A375 (cell line): ENCODE data around the gene POFUT2. TPM values are rescaled to one million over a fixed set of nuclear protein-coding genes. Genes with fewer than 3 reads are reported as not detected.

Experiments
- total RNA-seq: library from RNA; depleted of rRNA; stranded (reverse); fragments of >200 nt; shearing (Covaris generic); gene quantifications from 2 replicates; pipeline ENCODE4 v1.2.3, GENCODE V29; 2014; rRNA removed

The POFUT2 gene, protein sequence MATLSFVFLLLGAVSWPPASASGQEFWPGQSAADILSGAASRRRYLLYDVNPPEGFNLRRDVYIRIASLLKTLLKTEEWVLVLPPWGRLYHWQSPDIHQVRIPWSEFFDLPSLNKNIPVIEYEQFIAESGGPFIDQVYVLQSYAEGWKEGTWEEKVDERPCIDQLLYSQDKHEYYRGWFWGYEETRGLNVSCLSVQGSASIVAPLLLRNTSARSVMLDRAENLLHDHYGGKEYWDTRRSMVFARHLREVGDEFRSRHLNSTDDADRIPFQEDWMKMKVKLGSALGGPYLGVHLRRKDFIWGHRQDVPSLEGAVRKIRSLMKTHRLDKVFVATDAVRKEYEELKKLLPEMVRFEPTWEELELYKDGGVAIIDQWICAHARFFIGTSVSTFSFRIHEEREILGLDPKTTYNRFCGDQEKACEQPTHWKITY
- total RNA-seq = 21.7 and 24.9 TPM in 2 replicates

DNA sequence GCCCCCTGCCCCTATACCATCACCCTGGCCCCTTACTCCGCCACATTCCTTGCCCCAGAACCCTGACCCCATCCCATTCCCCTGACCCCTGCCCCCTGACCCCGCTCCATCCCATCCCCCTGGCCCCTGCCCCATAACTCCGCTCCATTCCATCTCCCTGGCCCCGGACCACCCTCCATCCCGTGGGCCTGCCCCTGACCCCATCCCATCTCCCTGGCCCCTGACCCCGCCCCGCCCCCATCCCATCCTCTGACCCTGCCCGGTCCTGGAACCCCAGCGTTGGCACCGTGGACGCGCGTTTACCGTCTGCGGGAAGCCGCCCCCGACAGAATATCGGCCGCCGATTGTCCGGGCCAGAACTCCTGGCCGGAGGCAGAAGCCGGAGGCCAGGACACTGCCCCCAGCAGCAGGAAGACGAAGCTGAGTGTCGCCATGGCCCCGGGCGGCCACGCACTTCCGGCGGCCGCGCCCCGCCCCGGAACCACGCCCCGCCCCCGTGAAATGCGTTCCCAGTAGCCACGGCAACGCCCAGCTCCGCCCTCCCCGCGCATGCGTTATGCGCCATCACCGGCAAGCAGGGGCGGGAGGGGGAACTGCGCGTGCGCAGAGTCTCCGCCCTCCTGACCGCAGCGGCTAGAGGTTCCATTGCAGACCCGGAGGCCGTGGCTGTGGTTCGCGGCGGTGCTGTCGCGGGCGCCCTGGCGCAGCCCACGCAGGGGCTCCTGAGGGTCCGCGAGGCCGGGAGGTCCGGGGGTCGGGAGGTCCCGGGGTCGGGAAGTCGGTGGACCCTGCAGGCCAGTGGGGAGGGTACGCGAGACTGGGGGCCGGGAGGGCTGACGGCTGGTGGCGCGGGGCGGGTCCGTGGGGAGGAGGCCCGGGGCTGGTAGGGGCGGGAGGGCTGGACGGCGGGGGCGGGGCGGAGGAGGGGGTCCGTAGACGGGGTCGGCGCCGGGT is at the start of gene POFUT2:
POFUT2 (minus strand) TSS at position 458 of the 954 bp plus-strand sequence; CDS start at position 434, 24 bp downstream.

Other genes with a start within 250 kb of the POFUT2 start
- gene ADARB1, start 213.3 kb downstream of the POFUT2 start, total RNA-seq = 8.6 and 11.6 TPM in 2 replicates
- gene COL18A1, start 117.3 kb upstream of the POFUT2 start, total RNA-seq = 39.8 and 43.4 TPM in 2 replicates